Prostate gland (tissue), 2 donors: ENCODE measurements around the gene CMSS1. TPM values are rescaled to one million over a fixed set of nuclear protein-coding genes. Genes with fewer than 3 reads are reported as not detected.

Experiments
- DNase-seq: peaks from one replicate; pipeline ENCODE4 v3.0.0-alpha.2; 2019; ENCODE audit warnings: low spot score
- H3K27ac ChIP-seq, 2 donors: fragments of 200-600 bp; sonication (generic); 2 replicates each; pipeline ENCODE4 v1.5.1; 2017 to 2019
- H3K27me3 ChIP-seq: fragments of 200-600 bp; sonication (generic); replicated peaks from 2 replicates; pipeline ENCODE4 v1.5.1; 2019; ENCODE audit not compliant: insufficient read depth
- H3K36me3 ChIP-seq, 2 donors: fragments of 200-600 bp; sonication (generic); 1 replicate in 1 of 2; 2 replicates in 1 of 2; pipeline versions ENCODE4 v1.5.1 to v1.8.1; 2017 to 2019
- H3K4me1 ChIP-seq: fragments of 200-600 bp; sonication (generic); replicated peaks from 2 replicates; pipeline ENCODE4 v1.5.1; 2019
- H3K4me3 ChIP-seq, 2 donors: fragments of 200-600 bp; sonication (generic); 2 replicates each; pipeline ENCODE4 v1.5.1; 2017 to 2019
- H3K9me3 ChIP-seq: fragments of 200-600 bp; sonication (generic); 2 replicates; pipeline ENCODE4 v1.5.1; 2017
- POLR2A ChIP-seq: fragments of 450-650 bp; IDR thresholded peaks from one replicate; pipeline ENCODE4 v1.6.1; 2016; ENCODE audit warnings: antibody characterized with exemption, mild to moderate bottlenecking
- POLR2AphosphoS5 ChIP-seq: sonication (generic); formaldehyde crosslinking; IDR thresholded peaks from one replicate; pipeline ENCODE4 v1.6.1; 2017; ENCODE audit warnings: antibody characterized with exemption
- WGBS: methylation state at CpG from one replicate; pipeline ENCODE4 v1.1.5; 2018; 5-methylcytosine and 5-hydroxymethylcytosine counted together
- intact Hi-C: fragments of 100-400 bp; cut with DNase I; formaldehyde crosslinking; loops from one replicate; pipeline ENCODE4 v1.14.2; 2022
- total RNA-seq, 2 donors: library from RNA; depleted of rRNA; stranded (reverse); fragments of >200 nt; gene quantifications; one replicate each; pipeline ENCODE4 v1.1.0, GENCODE V29; 2016
- TF ChIP-seq, protein P1 (sequence below), 4 experiments: fragments of 200-600 bp in 2 of 4; fragments of 450-650 bp in 2 of 4; sonication (generic) in 2 of 4; IDR thresholded peaks; 1 replicate in 3 of 4; 2 replicates in 1 of 4; pipeline ENCODE4 v1.5.1; 2016 to 2019; ENCODE audit warnings: antibody characterized with exemption in 4 of 4, mild to moderate bottlenecking in 2 of 4, moderate library complexity in 2 of 4

CMSS1 gene
- total RNA-seq, 2 donors from 2014 or later = 10.2 to 13.6 TPM

DNA sequence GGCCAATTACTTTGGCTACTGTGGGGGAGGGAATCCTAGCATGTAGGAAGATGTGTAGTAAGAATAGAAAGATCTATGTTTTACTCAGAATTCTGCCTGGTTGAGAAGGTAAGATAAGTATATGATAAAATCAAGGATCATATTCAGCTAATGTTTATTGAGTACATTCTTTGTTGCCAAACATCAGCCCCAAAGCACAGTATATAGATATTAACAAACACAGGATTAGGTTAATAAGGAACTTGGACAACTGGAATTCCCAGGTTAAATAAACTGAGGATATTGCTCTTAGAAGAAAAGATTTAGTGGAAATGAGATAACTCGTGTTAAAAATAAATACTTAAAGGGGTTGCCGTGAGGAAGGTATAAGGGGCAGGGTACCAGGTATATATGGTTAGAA lies 167.0 kb downstream of the CMSS1 start:
- 24% methylated on average over 2 of the region's 2 CpGs for WGBS
- Histone ChIP-seq H3K4me3 (no peak overlapping the region), H3K36me3 (no peaks in the 10 kb centered on the region), H3K27ac (no peak overlapping the region), H3K4me1 (no peaks in the 10 kb centered on the region), H3K9me3 (no peaks in the 10 kb centered on the region), H3K27me3 (no peaks in the 10 kb centered on the region)
- no peak for TF ChIP-seq POLR2AphosphoS5
- TF ChIP-seq, protein P1, sequence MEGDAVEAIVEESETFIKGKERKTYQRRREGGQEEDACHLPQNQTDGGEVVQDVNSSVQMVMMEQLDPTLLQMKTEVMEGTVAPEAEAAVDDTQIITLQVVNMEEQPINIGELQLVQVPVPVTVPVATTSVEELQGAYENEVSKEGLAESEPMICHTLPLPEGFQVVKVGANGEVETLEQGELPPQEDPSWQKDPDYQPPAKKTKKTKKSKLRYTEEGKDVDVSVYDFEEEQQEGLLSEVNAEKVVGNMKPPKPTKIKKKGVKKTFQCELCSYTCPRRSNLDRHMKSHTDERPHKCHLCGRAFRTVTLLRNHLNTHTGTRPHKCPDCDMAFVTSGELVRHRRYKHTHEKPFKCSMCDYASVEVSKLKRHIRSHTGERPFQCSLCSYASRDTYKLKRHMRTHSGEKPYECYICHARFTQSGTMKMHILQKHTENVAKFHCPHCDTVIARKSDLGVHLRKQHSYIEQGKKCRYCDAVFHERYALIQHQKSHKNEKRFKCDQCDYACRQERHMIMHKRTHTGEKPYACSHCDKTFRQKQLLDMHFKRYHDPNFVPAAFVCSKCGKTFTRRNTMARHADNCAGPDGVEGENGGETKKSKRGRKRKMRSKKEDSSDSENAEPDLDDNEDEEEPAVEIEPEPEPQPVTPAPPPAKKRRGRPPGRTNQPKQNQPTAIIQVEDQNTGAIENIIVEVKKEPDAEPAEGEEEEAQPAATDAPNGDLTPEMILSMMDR (IDR thresholded peaks at IDR 0.05) = no peak
- no peak for TF ChIP-seq POLR2A
- intact Hi-C loops = no loop called here
- no peak for DNase-seq

GRCh38 chr3:99990179-99990578 lies 172.5 kb downstream of the CMSS1 start:
- intact Hi-C loops = no loop called here
- WGBS = 88% methylated on average over 1 of the region's 1 CpG
- TF ChIP-seq POLR2AphosphoS5 (no peak), POLR2A (no peak)
- TF ChIP-seq, protein P1 (IDR thresholded peaks at IDR 0.05) = no peak
- Histone ChIP-seq H3K27ac (no peak overlapping the region), H3K27me3 (no peaks in the 10 kb centered on the region), H3K4me1 (no peaks in the 10 kb centered on the region), H3K36me3 (no peaks in the 10 kb centered on the region), H3K4me3 (no peak overlapping the region), H3K9me3 (no peaks in the 10 kb centered on the region)
- no peak for DNase-seq

DNA sequence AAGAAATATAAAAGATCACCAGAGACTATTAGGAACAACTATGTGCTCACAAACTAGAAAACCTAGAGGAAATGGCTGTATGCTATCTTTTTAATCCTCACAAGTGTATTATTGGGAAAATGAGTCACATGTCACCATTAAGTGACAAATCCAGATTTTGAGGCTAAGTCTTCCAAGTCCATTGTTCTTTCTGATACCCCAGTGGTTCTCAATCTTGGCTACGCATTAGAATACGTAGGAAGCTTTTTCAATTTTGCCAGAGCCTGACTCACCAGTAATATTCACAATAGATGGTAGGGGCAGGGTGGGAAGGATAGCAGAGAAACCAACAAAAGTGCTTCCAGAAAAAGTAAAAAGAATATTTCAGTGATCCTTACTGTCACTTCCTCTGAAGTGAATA lies 179.6 kb downstream of the CMSS1 start:
- intact Hi-C loops = no loop called here
- no peaks in the 10 kb centered on the region for H3K4me1 ChIP-seq
- H3K4me3 ChIP-seq = no peak overlapping the region
- no peaks in the 10 kb centered on the region for H3K9me3 ChIP-seq
- TF ChIP-seq POLR2AphosphoS5 (no peak), POLR2A (no peak)
- TF ChIP-seq, protein P1 (IDR thresholded peaks at IDR 0.05) = no peak
- no peaks in the 10 kb centered on the region for H3K27me3 ChIP-seq
- WGBS = 94% methylated on average over 2 of the region's 2 CpGs
- H3K27ac ChIP-seq = no peak overlapping the region
- DNase-seq = no peak
- H3K36me3 ChIP-seq = no peaks in the 10 kb centered on the region

DNA sequence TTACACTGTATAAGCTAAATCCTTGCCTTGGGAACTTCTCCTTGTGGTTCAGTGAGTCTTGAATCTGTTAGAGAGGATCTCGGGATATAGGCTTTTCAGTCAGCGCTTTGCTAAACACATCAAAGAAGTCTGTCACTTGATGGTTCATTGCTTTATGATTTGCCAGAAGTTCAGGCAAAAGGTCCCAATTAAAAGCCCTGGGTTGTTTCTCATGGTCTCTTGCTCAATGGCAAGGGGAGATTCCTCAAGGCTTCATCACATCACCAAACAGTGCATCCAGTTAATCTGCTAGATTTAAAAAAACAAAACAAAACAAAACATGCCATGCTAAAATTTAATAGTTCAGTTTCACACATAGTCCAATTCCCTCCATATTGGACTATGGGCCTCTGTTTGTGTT lies 181.9 kb downstream of the CMSS1 start:
- H3K27ac ChIP-seq = no peak overlapping the region
- intact Hi-C loops = no loop called here
- H3K4me1 ChIP-seq = no peaks in the 10 kb centered on the region
- no peaks in the 10 kb centered on the region for H3K36me3 ChIP-seq
- no peak overlapping the region for H3K4me3 ChIP-seq
- 86% methylated on average over 2 of the region's 2 CpGs for WGBS
- TF ChIP-seq POLR2AphosphoS5 = no peak
- no peak for DNase-seq
- H3K9me3 ChIP-seq = no peaks in the 10 kb centered on the region
- H3K27me3 ChIP-seq = no peaks in the 10 kb centered on the region

DNA sequence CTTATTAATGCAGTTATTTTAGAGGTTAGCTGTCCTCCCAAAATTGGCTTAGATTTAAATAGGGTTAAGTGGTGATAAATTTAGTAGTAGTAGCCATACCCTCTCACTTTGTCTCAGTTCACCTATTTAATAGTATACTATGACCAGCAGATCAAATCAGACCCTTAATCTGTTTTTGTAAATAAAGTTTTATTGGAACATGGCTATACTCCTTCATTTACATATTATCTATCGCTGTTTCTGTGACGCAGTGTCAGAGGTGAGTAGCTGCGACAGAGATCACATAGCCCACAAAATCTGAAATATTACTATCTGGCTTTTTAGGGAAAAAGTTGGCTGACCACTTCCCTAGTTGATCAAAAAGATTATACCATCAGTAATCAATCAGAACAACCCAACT lies 183.4 kb downstream of the CMSS1 start:
- Histone ChIP-seq H3K9me3 (no peaks in the 10 kb centered on the region), H3K4me1 (no peaks in the 10 kb centered on the region), H3K36me3 (no peaks in the 10 kb centered on the region), H3K27me3 (no peaks in the 10 kb centered on the region), H3K27ac (no peak overlapping the region), H3K4me3 (no peak overlapping the region)
- intact Hi-C loops = no loop called here
- DNase-seq = no peak
- WGBS = 56% methylated on average over 3 of the region's 3 CpGs
- TF ChIP-seq, protein P1 (IDR thresholded peaks at IDR 0.05) = no peak
- TF ChIP-seq POLR2AphosphoS5 = no peak
- TF ChIP-seq POLR2A = no peak
